HG03097 (cell line): ENCODE results near the gene TXLNG.
"Not testable (repeated sequence)": the region's sequence is repeated elsewhere in the genome, so short reads cannot be mapped to it uniquely, and the experiment has no call there.

Experiments used
- ATAC-seq: cut with Tn5 transposase; IDR thresholded peaks from one replicate; pipeline ENCODE4 v1.9.1; 2021; ENCODE audit not compliant: unreplicated experiment, low FRiP score

The TXLNG gene

GRCh38 chrX:16784440-16784839 lies 1.8 kb upstream of the TXLNG start:
- not testable (repeated sequence) for ATAC-seq

GRCh38 chrX:16785247-16786138 lies 773 bp upstream of the TXLNG start:
- ATAC-seq = no peak

- no peak for ATAC-seq
Measured at GRCh38 chrX:16786791-16787735, 797 bp downstream of the TXLNG start.

- ATAC-seq = no peak
Measured at GRCh38 chrX:16788477-16788876, 2.2 kb downstream of the TXLNG start.

- no peak for ATAC-seq
Measured at GRCh38 chrX:16796298-16796697, 10.0 kb downstream of the TXLNG start.

- no peak for ATAC-seq
Measured at GRCh38 chrX:16797358-16797757, 11.1 kb downstream of the TXLNG start.

GRCh38 chrX:16797841-16798240 lies 11.6 kb downstream of the TXLNG start:
- ATAC-seq = no peak

GRCh38 chrX:16804923-16805464 lies 18.7 kb downstream of the TXLNG start:
- ATAC-seq = no peak

GRCh38 chrX:16807548-16807947 lies 21.3 kb downstream of the TXLNG start:
- ATAC-seq = no peak

- ATAC-seq = no peak
Measured at GRCh38 chrX:16807976-16808542, 21.8 kb downstream of the TXLNG start.

- no peak for ATAC-seq
Measured at GRCh38 chrX:16814597-16814996, 28.3 kb downstream of the TXLNG start.

- no peak for ATAC-seq
Measured at GRCh38 chrX:16819634-16820033, 33.4 kb downstream of the TXLNG start.

- no peak for ATAC-seq
Measured at GRCh38 chrX:16822723-16823122, 36.5 kb downstream of the TXLNG start.

GRCh38 chrX:16825264-16826035 lies 39.2 kb downstream of the TXLNG start:
- no peak for ATAC-seq

GRCh38 chrX:16826207-16826606 lies 39.9 kb downstream of the TXLNG start:
- ATAC-seq = no peak

GRCh38 chrX:16827225-16827624 lies 41.0 kb downstream of the TXLNG start:
- no peak for ATAC-seq

- ATAC-seq = no peak
Measured at GRCh38 chrX:16828124-16828908, 42.0 kb downstream of the TXLNG start.

- ATAC-seq = no peak
Measured at GRCh38 chrX:16832301-16832700, 46.0 kb downstream of the TXLNG start.

GRCh38 chrX:16834806-16835205 lies 48.5 kb downstream of the TXLNG start:
- no peak for ATAC-seq
